A549 (cell line): ENCODE results near the gene UTP3.

ENCODE experiments used
- CBX8 ChIP-seq: fragments of 200-600 bp; sonication (generic); IDR thresholded peaks from 2 replicates; pipeline ENCODE4 v1.6.1; 2016
- CHD2 ChIP-seq: fragments of 150-350 bp; IDR thresholded peaks from 2 replicates; pipeline ENCODE4 v1.6.1; 2014; ENCODE audit warnings: low read length; ENCODE audit not compliant: partially characterized antibody
- CTCF ChIP-seq: fragments of >200 bp; sonication (Bioruptor Twin); formaldehyde crosslinking; IDR thresholded peaks from 3 replicates; pipeline ENCODE4 v1.5.1; 2016
- EP300 ChIP-seq, 2 experiments: fragments of >200 bp; sonication (Bioruptor Twin); formaldehyde crosslinking; IDR thresholded peaks; 2 replicates in 1 of 2; 3 replicates in 1 of 2; pipeline ENCODE4 v1.6.1; 2016 to 2017
- HOXB13 ChIP-seq: fragments of 250-450 bp; sonication (Bioruptor Pico); IDR thresholded peaks from 2 replicates; pipeline ENCODE4 v1.5.0; 2020; ENCODE audit warnings: low read depth, mild to moderate bottlenecking, moderate library complexity
- NPAS2 ChIP-seq: fragments of 250-450 bp; sonication (Bioruptor Pico); IDR thresholded peaks from 2 replicates; pipeline ENCODE4 v1.8.0; 2022; ENCODE audit warnings: mild to moderate bottlenecking, moderate library complexity, borderline replicate concordance
- RAD21 ChIP-seq, 2 experiments: fragments of >200 bp in 1 of 2; sonication (Bioruptor Twin) in 1 of 2; formaldehyde crosslinking in 1 of 2; IDR thresholded peaks in 1 of 2; conservative IDR thresholded peaks in 1 of 2; 2 replicates in 1 of 2; 3 replicates in 1 of 2; pipeline ENCODE4 v1.6.1; 2012 to 2018; ENCODE audit warnings: inconsistent platforms in 1 of 2
- RFX5 ChIP-seq: fragments of 450-650 bp; IDR thresholded peaks from 2 replicates; pipeline ENCODE4 v1.7.1; 2014; ENCODE audit warnings: antibody characterized with exemption, mild to moderate bottlenecking, moderate library complexity

DNA sequence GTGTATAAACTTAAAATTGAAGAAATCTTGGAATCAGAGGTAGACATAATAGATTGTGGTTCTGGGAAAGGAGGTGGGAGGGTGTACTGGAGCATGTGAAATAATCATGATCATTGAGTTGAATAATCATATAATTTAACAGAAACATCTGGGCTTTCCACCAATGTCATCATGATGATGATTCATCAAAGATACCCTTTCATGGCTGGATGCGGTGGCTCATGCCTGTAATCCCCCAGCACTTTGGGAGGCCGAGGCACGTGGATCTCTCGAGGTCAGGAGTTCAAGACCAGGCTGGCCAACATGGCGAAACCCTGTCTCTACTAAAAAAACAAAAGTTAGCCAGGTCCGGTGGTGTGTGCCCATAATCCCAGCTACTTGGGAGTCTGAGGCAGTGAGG is 26.8 kb downstream of the UTP3 start:
- no peak for TF ChIP-seq RFX5
- TF ChIP-seq HOXB13 (CRISPR knock-in tag): no peak
- no peak for TF ChIP-seq CTCF
- no peak for TF ChIP-seq RAD21 (conservative IDR thresholded peaks at IDR 0.05 in 1 of 2, IDR thresholded peaks at IDR 0.05 in 1 of 2)
- no peak for TF ChIP-seq EP300 (IDR thresholded peaks at IDR 0.05)
- no peak for TF ChIP-seq NPAS2 (CRISPR knock-in tag)
- TF ChIP-seq CHD2: no peak
- TF ChIP-seq CBX8: no peak
